HepG2 (cell line): Measurements from ENCODE around the gene SURF2. TPM values are rescaled to one million over a fixed set of nuclear protein-coding genes. Genes with fewer than 3 reads are reported as not detected.
A peak's percentile ranks its signal among the peaks of the same experiment; 100 is the strongest.

ENCODE experiments used
- ATAC-seq: fragments of 200-7000 bp; cut with Tn5 transposase; 3 replicates; pipeline ENCODE4 v1.9.1; 2020; ENCODE audit warnings: mild to moderate bottlenecking, moderate library complexity
- BruUV-seq: library from RNA; stranded (reverse); fragments of 400-500 nt; replicated peaks from 2 replicates; lab custom pipeline; 2021; lab: Mats Ljungman, UMichigan
- CTCF ChIA-PET: fragments of 300-600 bp; formaldehyde crosslinking; extraction: SDS; loops from one replicate; lab custom pipeline; 2021; ENCODE audit warnings: low total read pairs, inconsistent platforms, low intra/inter-chr PET ratio; lab: Yijun Ruan, JAX
- POLR2A ChIA-PET: fragments of 350-600 bp; sonication (Branson Sonifier 250); formaldehyde crosslinking; loops from one replicate; lab custom pipeline; 2020; ENCODE audit warnings: antibody characterized with exemption, inconsistent platforms; lab: Yijun Ruan, JAX
- DNase-seq: peaks from one replicate; pipeline ENCODE4 v3.0.0-alpha.2; 2015; ENCODE audit warnings: low spot score
- FAIRE-seq: peaks from 3 replicates; lab custom pipeline; 2011; peaks lifted over from hg19 to GRCh38; lab: Jason Lieb, UNC
- H2AFZ ChIP-seq: one replicate; pipeline ENCODE4 v1.6.1; 2011; ENCODE audit warnings: low read length, inconsistent platforms
- H3K27ac ChIP-seq: fragments of 300-600 bp; 3 replicates; pipeline ENCODE4 v1.8.0; 2011; ENCODE audit warnings: mixed run types, mild to moderate bottlenecking, mixed read lengths, low read length, inconsistent platforms; ENCODE audit not compliant: insufficient read depth; ENCODE audit errors: extremely low read length
- H3K27me3 ChIP-seq, 2 experiments: fragments of 200-600 bp in 1 of 2; 2 replicates in 1 of 2; 3 replicates in 1 of 2; pipeline versions ENCODE4 v1.6.0 to v1.8.0; 2011; ENCODE audit warnings: low read length in 2 of 2, mild to moderate bottlenecking in 2 of 2, moderate library complexity in 2 of 2, inconsistent platforms in 1 of 2; ENCODE audit not compliant: insufficient read depth in 2 of 2, control insufficient read depth in 1 of 2
- H3K36me3 ChIP-seq, 2 experiments: fragments of 200-600 bp in 1 of 2; replicated peaks in 1 of 2; 2 replicates in 1 of 2; 3 replicates in 1 of 2; pipeline versions ENCODE4 v1.5.1 to v1.8.0; 2011; ENCODE audit warnings: low read length in 2 of 2, inconsistent platforms in 1 of 2; ENCODE audit not compliant: insufficient read depth in 2 of 2, control insufficient read depth in 1 of 2
- H3K4me1 ChIP-seq: 2 replicates; pipeline ENCODE4 v1.5.1; 2012; ENCODE audit warnings: low read length, inconsistent platforms; ENCODE audit not compliant: insufficient read depth
- H3K4me2 ChIP-seq: 2 replicates; pipeline ENCODE4 v1.6.0; 2011; ENCODE audit warnings: low read depth, low read length, inconsistent platforms
- H3K4me3 ChIP-seq, 3 experiments: fragments of 200-600 bp in 1 of 3; sonication (generic), shearing (Covaris generic) in 1 of 3; replicated peaks in 1 of 3; 2 replicates each; pipeline ENCODE4 v1.5.1; 2011 to 2016; ENCODE audit warnings: low read length in 3 of 3, inconsistent platforms in 2 of 3, low read depth in 2 of 3, mild to moderate bottlenecking in 2 of 3, control low read depth in 1 of 3, mixed read lengths in 1 of 3; ENCODE audit not compliant: insufficient read depth in 1 of 3
- H3K79me2 ChIP-seq: one replicate; pipeline ENCODE4 v1.6.1; 2011; ENCODE audit warnings: low read length, inconsistent platforms; ENCODE audit not compliant: insufficient read depth
- H3K9ac ChIP-seq: 2 replicates; pipeline ENCODE4 v1.6.0; 2011; ENCODE audit warnings: mild to moderate bottlenecking, low read depth, low read length, inconsistent platforms; ENCODE audit not compliant: insufficient read depth
- H3K9me3 ChIP-seq: 2 replicates; pipeline ENCODE4 v1.5.1; 2012; ENCODE audit warnings: mild to moderate bottlenecking, low read length
- H4K20me1 ChIP-seq: 2 replicates; pipeline ENCODE4 v1.6.0; 2011; ENCODE audit warnings: inconsistent platforms, mild to moderate bottlenecking, low read length, moderate library complexity; ENCODE audit not compliant: insufficient read depth
- MEIS2 ChIP-seq: sonication (generic); formaldehyde crosslinking; IDR thresholded peaks from 2 replicates; pipeline ENCODE4 v1.9.0; 2021; ENCODE audit warnings: mild to moderate bottlenecking, missing genetic modification reagents
- MXI1 ChIP-seq: IDR thresholded peaks from 3 replicates; pipeline ENCODE4 v1.6.1; 2012; ENCODE audit warnings: low read depth, low read length, inconsistent platforms, borderline replicate concordance
- POLR2A ChIP-seq, 2 experiments: IDR thresholded peaks; 2 replicates each; pipeline ENCODE4 v1.6.1; 2011; ENCODE audit warnings: low read depth in 2 of 2, low read length in 2 of 2, mild to moderate bottlenecking in 1 of 2, moderate library complexity in 1 of 2; ENCODE audit not compliant: insufficient read depth in 1 of 2
- RBFOX2 ChIP-seq: fragments of 200-400 bp; formaldehyde crosslinking; IDR thresholded peaks from 2 replicates; pipeline ENCODE4 v1.6.1; 2017; ENCODE audit warnings: low read depth, mild to moderate bottlenecking, low read length
- SOX5 ChIP-seq: IDR thresholded peaks from 2 replicates; pipeline ENCODE4 v1.6.1; 2016; ENCODE audit warnings: borderline replicate concordance
- TCF12 ChIP-seq, 2 experiments: fragments of 450-650 bp in 1 of 2; sonication (generic) in 1 of 2; formaldehyde crosslinking in 1 of 2; IDR thresholded peaks; 2 replicates each; pipeline versions ENCODE4 v1.6.1 to v1.8.0; 2017 to 2022; ENCODE audit warnings: antibody characterized with exemption in 1 of 2, mild to moderate bottlenecking in 1 of 2, missing genetic modification reagents in 1 of 2, moderate library complexity in 1 of 2
- TFDP2 ChIP-seq: sonication (generic); formaldehyde crosslinking; IDR thresholded peaks from 2 replicates; pipeline ENCODE4 v1.4.0; 2020; ENCODE audit warnings: missing genetic modification reagents
- TOE1 ChIP-seq: sonication (generic); formaldehyde crosslinking; IDR thresholded peaks from 2 replicates; pipeline ENCODE4 v1.4.0; 2020; ENCODE audit warnings: mild to moderate bottlenecking, missing genetic modification reagents
- ZNF431 ChIP-seq: sonication (generic); formaldehyde crosslinking; IDR thresholded peaks from 2 replicates; pipeline ENCODE4 v1.9.0; 2022; ENCODE audit warnings: missing genetic modification reagents, low read depth, mild to moderate bottlenecking, borderline replicate concordance
- WGBS: methylation state at CpG from one replicate; pipeline ENCODE4 v1.1.6; 2017; ENCODE audit warnings: low lambda C conversion rate; 5-methylcytosine and 5-hydroxymethylcytosine counted together
- in situ Hi-C: cut with HindIII; loops from 2 replicates; pipeline ENCODE4 v1.10.0; 2017; ENCODE audit warnings: low pct_unique_long_range_greater_than_20kb; ENCODE audit not compliant: extremely low pct_ligation_motif_present
- intact Hi-C: fragments of 100-400 bp; cut with micrococcal nuclease; formaldehyde crosslinking; loops from one replicate; pipeline ENCODE4 v1.10.0; 2022; ENCODE audit not compliant: unreplicated experiment
- polyA plus RNA-seq, 8 experiments: library from polyadenylated mRNA; depleted of rRNA in 3 of 8; stranded (reverse) in 7 of 8; unstranded in 1 of 8; fragments of >200 nt; fragmentation: Illumina TruSeq in 4 of 8; extraction: Trizol in 4 of 8; gene quantifications; 2 replicates each; pipeline versions ENCODE4 v1.2.1 to v1.2.3, GENCODE V29; 2011 to 2016; ENCODE audit warnings: low read depth in 4 of 8, missing spikeins in 1 of 8, mixed read lengths in 1 of 8; ENCODE audit not compliant: insufficient read depth in 1 of 8
- total RNA-seq, 5 experiments: library from RNA; depleted of rRNA; stranded (reverse); fragments of >200 nt; fragmentation: Illumina TruSeq; extraction: Trizol; gene quantifications; 2 replicates each; pipeline ENCODE4 v1.2.3, GENCODE V29; 2016; ENCODE audit warnings: low read depth in 1 of 5
- TF ChIP-seq, protein P1 (sequence below): sonication (generic); formaldehyde crosslinking; IDR thresholded peaks from 2 replicates; pipeline ENCODE4 v1.5.0; 2020; ENCODE audit warnings: mild to moderate bottlenecking, missing genetic modification reagents, borderline replicate concordance

Gene SURF2
- total and polyA plus RNA-seq, 2 of the 13 experiments (the other 11 are each of a cell fraction or from before 2014, with no cell fraction given): 6.3 to 13.6 TPM

DNA sequence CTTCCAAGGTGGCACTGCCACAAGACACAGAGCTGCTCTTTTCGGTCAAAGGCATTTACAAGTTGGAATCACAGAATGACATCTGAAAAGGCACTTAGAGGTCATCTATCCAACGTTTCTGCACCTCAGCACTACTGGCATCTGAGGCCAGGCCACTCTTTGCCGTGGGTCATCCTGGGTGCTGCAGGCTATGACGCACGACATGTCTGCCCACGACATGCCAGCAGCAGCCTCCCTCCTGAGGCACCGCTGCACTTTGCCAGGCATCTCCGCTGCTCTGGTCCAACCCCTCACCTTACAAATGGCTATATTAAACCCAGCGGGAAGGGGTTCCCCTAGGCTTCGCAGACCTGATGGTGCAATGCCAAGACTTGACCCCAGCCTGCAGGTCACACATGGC, 11.4 kb downstream of the SURF2 start (continued):
- TF ChIP-seq MEIS2 (CRISPR knock-in tag): no peak

DNA sequence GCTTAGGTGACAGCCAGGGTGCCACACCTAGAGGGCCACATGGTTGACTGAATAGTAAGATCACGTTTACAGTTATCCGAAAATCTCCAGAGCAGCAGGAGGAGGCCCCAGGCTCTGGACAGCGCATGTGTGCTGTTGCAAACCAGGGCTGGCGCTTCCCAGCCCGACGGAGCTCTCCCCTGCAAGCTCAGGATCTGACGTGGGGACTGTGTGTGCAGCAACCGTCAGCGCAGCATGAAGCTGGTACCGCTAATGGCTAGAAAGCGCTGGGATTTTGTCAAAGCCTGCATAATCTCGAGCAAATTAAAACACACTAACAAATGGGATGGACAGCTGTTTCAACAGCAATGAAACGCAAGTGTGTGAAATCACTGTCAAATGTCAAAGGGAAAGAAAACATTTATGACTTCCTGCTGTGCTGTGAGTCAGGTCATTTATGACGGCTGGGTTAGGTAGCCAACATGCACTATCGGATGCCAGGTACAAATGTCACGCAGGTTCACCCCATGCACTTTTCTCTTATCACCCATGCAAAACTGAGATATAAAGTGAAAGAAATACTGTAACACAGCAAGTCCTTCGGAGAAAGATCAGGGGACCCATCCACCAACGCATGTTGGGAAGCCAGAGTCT, 12.0 kb downstream of the SURF2 start:
- peaks cover 92% of the 10 kb centered on the region for H4K20me1 ChIP-seq
- no TSS peak for BruUV-seq
- peaks cover 24 to 97% of the 10 kb centered on the region in 2 experiments for H3K36me3 ChIP-seq
- no peak for DNase-seq
- H3K9ac ChIP-seq: no peak overlapping the region
- intact Hi-C loops: no loop called here
- peaks cover 52% of the 10 kb centered on the region for H3K4me1 ChIP-seq
- peaks cover 84% of the 10 kb centered on the region for H3K79me2 ChIP-seq
- ATAC-seq: no peak
- no peak overlapping the region for H3K4me3 ChIP-seq
- no peak overlapping the region for H3K4me2 ChIP-seq
- CTCF ChIA-PET: no interaction called here
- WGBS: 89% methylated on average over 13 of the region's 18 CpGs
- no peaks in the 10 kb centered on the region for H3K9me3 ChIP-seq
- POLR2A ChIA-PET: no interaction called here
- H2AFZ ChIP-seq: no peak overlapping the region
- in situ Hi-C loops: no loop called here
- TF ChIP-seq POLR2A (IDR thresholded peaks at IDR 0.05; ENCODE audit: insufficient read depth in 1 of 2, low read depth in 2 of 2, low read length in 2 of 2): 0 out of 4 replicates have a peak, but pooled peaks of 1 of the 2 experiments have one; percentile 13
- TF ChIP-seq MXI1: no peak
- TF ChIP-seq, protein P1, sequence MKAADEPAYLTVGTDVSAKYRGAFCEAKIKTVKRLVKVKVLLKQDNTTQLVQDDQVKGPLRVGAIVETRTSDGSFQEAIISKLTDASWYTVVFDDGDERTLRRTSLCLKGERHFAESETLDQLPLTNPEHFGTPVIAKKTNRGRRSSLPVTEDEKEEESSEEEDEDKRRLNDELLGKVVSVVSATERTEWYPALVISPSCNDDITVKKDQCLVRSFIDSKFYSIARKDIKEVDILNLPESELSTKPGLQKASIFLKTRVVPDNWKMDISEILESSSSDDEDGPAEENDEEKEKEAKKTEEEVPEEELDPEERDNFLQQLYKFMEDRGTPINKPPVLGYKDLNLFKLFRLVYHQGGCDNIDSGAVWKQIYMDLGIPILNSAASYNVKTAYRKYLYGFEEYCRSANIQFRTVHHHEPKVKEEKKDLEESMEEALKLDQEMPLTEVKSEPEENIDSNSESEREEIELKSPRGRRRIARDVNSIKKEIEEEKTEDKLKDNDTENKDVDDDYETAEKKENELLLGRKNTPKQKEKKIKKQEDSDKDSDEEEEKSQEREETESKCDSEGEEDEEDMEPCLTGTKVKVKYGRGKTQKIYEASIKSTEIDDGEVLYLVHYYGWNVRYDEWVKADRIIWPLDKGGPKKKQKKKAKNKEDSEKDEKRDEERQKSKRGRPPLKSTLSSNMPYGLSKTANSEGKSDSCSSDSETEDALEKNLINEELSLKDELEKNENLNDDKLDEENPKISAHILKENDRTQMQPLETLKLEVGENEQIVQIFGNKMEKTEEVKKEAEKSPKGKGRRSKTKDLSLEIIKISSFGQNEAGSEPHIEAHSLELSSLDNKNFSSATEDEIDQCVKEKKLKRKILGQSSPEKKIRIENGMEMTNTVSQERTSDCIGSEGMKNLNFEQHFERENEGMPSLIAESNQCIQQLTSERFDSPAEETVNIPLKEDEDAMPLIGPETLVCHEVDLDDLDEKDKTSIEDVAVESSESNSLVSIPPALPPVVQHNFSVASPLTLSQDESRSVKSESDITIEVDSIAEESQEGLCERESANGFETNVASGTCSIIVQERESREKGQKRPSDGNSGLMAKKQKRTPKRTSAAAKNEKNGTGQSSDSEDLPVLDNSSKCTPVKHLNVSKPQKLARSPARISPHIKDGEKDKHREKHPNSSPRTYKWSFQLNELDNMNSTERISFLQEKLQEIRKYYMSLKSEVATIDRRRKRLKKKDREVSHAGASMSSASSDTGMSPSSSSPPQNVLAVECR (CRISPR knock-in tag): 0 out of 2 replicates have a peak, but pooled peaks have one; percentile 26
- 0 out of 2 replicates have a peak, but pooled peaks have one; percentile 28 for TF ChIP-seq RBFOX2
- no peak for TF ChIP-seq SOX5 (CRISPR knock-in tag)
- TF ChIP-seq ZNF431 (CRISPR knock-in tag): no peak
- TF ChIP-seq TFDP2 (CRISPR knock-in tag): no peak
- no peak for TF ChIP-seq TCF12 (IDR thresholded peaks at IDR 0.05)
- TF ChIP-seq TCF12 (CRISPR knock-in tag; IDR thresholded peaks at IDR 0.05): no peak
- no peak for TF ChIP-seq TOE1 (CRISPR knock-in tag)
- H3K27me3 ChIP-seq: no peaks in the 10 kb centered on the region
- no peak for FAIRE-seq
- no peak overlapping the region for H3K27ac ChIP-seq
